ENCODE data around the gene LMF1.
A peak's percentile ranks its signal among the peaks of the same experiment; 100 is the strongest.

The LMF1 gene

GRCh38 chr16:984121-984694 is 13.4 kb upstream of the LMF1 start:
- no peak for DNase-seq

DNA sequence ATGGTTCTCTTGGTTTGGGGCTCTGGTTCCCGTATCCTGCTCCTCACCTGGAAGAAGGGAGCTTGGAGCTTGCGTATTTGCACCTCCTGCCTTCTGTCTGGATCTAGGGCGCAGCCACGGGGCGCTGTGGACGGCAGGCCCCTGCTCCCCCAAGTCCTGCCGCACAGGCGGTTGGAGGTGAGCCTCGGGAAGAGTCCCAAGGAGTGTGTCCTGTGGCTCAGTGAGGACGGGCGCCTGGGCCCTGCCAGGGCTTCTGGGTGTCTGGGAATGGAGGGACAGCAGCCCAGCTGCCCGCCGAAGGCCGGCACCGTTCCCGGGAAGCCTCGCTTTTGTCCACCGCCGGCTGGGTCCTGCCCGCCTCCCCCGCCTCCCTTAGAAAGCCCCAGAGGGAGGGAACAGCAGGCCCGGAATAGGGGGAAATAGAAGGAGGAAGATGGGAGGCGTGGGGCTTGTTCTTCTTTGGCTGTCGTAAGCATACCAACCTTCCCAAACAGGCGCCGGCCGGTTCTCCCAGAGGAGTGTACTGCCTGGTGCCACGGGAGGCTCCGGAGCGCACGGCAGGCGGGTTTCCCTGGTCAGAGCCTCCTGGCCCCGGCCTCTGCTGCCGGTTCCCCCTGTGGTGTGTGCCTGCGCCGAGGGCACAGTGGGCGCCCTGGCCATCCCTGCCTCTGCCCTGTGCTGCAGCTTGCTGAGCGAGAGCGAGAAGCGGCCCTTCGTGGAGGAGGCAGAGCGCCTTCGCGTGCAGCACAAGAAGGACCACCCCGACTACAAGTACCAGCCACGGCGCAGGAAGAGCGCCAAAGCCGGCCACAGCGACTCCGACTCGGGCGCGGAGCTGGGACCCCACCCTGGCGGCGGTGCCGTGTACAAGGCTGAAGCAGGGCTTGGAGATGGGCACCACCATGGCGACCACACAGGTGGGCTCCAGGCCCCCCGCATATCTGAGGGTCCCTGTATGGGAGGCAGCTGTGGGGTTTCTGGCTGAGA is 12.6 kb upstream of the LMF1 start:
- DNase-seq, result no peak

GRCh38 chr16:982145-983043 is 11.6 kb upstream of the LMF1 start:
- no peak for DNase-seq

DNA sequence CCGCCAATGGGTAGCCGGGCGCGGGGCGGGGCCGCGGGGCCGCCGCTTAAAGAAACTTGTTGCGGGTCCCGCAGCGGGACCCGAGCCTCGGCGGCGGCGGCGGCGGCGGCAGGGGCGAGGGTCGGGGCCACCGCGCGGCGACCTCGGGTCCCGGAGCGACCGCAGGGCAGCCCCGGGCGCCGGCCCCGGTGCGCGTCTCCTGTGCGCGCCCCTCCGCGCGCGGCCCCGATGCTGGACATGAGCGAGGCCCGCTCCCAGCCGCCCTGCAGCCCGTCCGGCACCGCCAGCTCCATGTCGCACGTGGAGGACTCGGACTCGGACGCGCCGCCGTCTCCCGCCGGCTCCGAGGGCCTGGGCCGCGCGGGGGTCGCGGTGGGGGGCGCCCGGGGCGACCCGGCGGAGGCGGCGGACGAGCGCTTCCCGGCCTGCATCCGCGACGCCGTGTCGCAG is 10.9 kb upstream of the LMF1 start, which contains the start of gene SOX8:
SOX8 (plus strand) TSS at position 76 of the 450 bp plus-strand sequence; CDS start at position 229, 153 bp downstream.
- no peak for DNase-seq

- DNase-seq, result no peak
Observed at GRCh38 chr16:980595-980854, 9.7 kb upstream of the LMF1 start.

GRCh38 chr16:979859-980594 is 9.2 kb upstream of the LMF1 start:
- no peak for DNase-seq

DNA sequence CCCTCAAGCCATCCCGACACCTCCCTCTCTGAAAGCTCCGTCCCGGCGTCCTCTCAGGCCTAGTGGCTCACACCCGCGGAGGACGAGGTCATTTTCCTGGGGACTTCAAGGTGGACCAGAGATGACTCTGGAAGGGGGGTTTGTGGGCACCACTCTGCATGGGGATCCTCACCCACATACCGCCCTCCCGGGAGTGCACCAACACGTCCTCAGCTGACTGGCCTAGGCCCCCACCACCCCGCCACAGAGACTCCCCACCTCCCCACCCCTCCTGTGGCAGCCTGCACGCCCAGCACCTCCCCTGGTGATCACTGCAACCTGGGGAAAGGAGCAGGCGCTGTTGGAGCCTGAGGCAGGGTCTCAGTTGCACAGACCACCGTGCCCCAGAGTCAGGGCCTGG is 8.4 kb upstream of the LMF1 start:
- DNase-seq, result no peak

GRCh38 chr16:978403-978802 is 7.6 kb upstream of the LMF1 start:
- DNase-seq, result no peak

DNA sequence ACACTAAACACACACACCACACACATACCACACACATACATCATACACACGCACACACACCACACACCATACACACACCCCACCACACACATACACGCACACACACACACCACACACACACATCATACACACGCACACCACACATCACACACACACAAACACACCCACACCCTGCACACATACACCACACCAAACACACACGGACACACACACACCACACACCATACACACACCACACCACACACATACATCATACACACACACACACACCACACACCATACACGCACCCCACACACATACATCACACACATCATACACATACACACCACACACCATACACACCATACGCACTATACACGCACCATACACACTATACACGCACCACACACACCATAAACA is 7.1 kb upstream of the LMF1 start:
- no peak for DNase-seq

- no peak for DNase-seq
Observed at GRCh38 chr16:977081-977701, 6.4 kb upstream of the LMF1 start.

GRCh38 chr16:976389-976931 is 5.7 kb upstream of the LMF1 start:
- peak; percentile 50 for DNase-seq

DNA sequence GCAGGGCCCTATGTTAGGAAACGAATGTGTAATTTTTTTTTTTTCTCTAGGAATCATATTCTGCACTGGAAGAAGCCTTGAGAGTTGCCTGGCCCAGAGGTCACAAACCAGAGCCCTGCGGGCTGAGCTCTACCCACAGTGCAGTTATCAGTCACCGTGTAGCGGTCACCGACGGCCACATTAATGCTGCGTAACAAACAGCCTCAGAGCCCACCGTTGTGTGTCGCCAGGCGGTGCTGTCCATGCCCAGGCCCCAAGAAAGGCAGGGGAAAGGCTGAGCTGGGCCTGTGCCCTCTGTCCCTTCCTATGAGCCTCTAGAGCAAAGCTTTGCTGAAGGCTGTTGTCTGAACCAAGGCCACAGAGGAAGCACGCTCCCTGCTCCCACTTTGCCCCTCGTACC is 4.5 kb upstream of the LMF1 start:
- no peak for DNase-seq

- no peak for DNase-seq
Observed at GRCh38 chr16:974611-975261, 4.0 kb upstream of the LMF1 start.

- DNase-seq, result no peak
Observed at GRCh38 chr16:974001-974601, 3.3 kb upstream of the LMF1 start.

- no peak for DNase-seq
Observed at GRCh38 chr16:973366-973765, 2.6 kb upstream of the LMF1 start.

- DNase-seq, result no peak
Observed at GRCh38 chr16:972316-973002, 1.7 kb upstream of the LMF1 start.

- no peak for DNase-seq
Observed at GRCh38 chr16:971981-972315, 1.2 kb upstream of the LMF1 start.

- no peak for DNase-seq
Observed at GRCh38 chr16:971582-971905, 760 bp upstream of the LMF1 start.

- no peak for DNase-seq
Observed at GRCh38 chr16:970386-970765, 408 bp downstream of the LMF1 start.

GRCh38 chr16:969508-970385 is 1.0 kb downstream of the LMF1 start:
- no peak for DNase-seq

All from stimulated activated CD4-positive, alpha-beta T cell treated with anti-CD3 and anti-CD28 coated beads, Interleukin-4, amount 100 ng/mL, for 1 hour (primary cell).